HepG2 (cell line): Measurements from ENCODE around the gene NAA35. TPM values are rescaled to one million over a fixed set of nuclear protein-coding genes. Genes with fewer than 3 reads are reported as not detected.

Source experiments
- ATAC-seq: fragments of 200-7000 bp; cut with Tn5 transposase; 3 replicates; pipeline ENCODE4 v1.9.1; 2020; ENCODE audit warnings: mild to moderate bottlenecking, moderate library complexity
- BruUV-seq: library from RNA; stranded (reverse); fragments of 400-500 nt; replicated peaks from 2 replicates; lab custom pipeline; 2021; lab: Mats Ljungman, UMichigan
- CTCF ChIA-PET: fragments of 300-600 bp; formaldehyde crosslinking; extraction: SDS; loops from one replicate; lab custom pipeline; 2021; ENCODE audit warnings: low total read pairs, inconsistent platforms, low intra/inter-chr PET ratio; lab: Yijun Ruan, JAX
- POLR2A ChIA-PET: fragments of 350-600 bp; sonication (Branson Sonifier 250); formaldehyde crosslinking; loops from one replicate; lab custom pipeline; 2020; ENCODE audit warnings: antibody characterized with exemption, inconsistent platforms; lab: Yijun Ruan, JAX
- DNase-seq: peaks from one replicate; pipeline ENCODE4 v3.0.0-alpha.2; 2015; ENCODE audit warnings: low spot score
- FAIRE-seq: peaks from 3 replicates; lab custom pipeline; 2011; peaks lifted over from hg19 to GRCh38; lab: Jason Lieb, UNC
- H2AFZ ChIP-seq: one replicate; pipeline ENCODE4 v1.6.1; 2011; ENCODE audit warnings: low read length, inconsistent platforms
- H3K27ac ChIP-seq: fragments of 300-600 bp; 3 replicates; pipeline ENCODE4 v1.8.0; 2011; ENCODE audit warnings: mixed run types, mild to moderate bottlenecking, mixed read lengths, low read length, inconsistent platforms; ENCODE audit not compliant: insufficient read depth; ENCODE audit errors: extremely low read length
- H3K27me3 ChIP-seq, 2 experiments: fragments of 200-600 bp in 1 of 2; 2 replicates in 1 of 2; 3 replicates in 1 of 2; pipeline versions ENCODE4 v1.6.0 to v1.8.0; 2011; ENCODE audit warnings: low read length in 2 of 2, mild to moderate bottlenecking in 2 of 2, moderate library complexity in 2 of 2, inconsistent platforms in 1 of 2; ENCODE audit not compliant: insufficient read depth in 2 of 2, control insufficient read depth in 1 of 2
- H3K36me3 ChIP-seq, 2 experiments: fragments of 200-600 bp in 1 of 2; replicated peaks in 1 of 2; 2 replicates in 1 of 2; 3 replicates in 1 of 2; pipeline versions ENCODE4 v1.5.1 to v1.8.0; 2011; ENCODE audit warnings: low read length in 2 of 2, inconsistent platforms in 1 of 2; ENCODE audit not compliant: insufficient read depth in 2 of 2, control insufficient read depth in 1 of 2
- H3K4me1 ChIP-seq: 2 replicates; pipeline ENCODE4 v1.5.1; 2012; ENCODE audit warnings: low read length, inconsistent platforms; ENCODE audit not compliant: insufficient read depth
- H3K4me2 ChIP-seq: 2 replicates; pipeline ENCODE4 v1.6.0; 2011; ENCODE audit warnings: low read depth, low read length, inconsistent platforms
- H3K4me3 ChIP-seq, 3 experiments: fragments of 200-600 bp in 1 of 3; sonication (generic), shearing (Covaris generic) in 1 of 3; replicated peaks in 1 of 3; 2 replicates each; pipeline ENCODE4 v1.5.1; 2011 to 2016; ENCODE audit warnings: low read length in 3 of 3, inconsistent platforms in 2 of 3, low read depth in 2 of 3, mild to moderate bottlenecking in 2 of 3, control low read depth in 1 of 3, mixed read lengths in 1 of 3; ENCODE audit not compliant: insufficient read depth in 1 of 3
- H3K79me2 ChIP-seq: one replicate; pipeline ENCODE4 v1.6.1; 2011; ENCODE audit warnings: low read length, inconsistent platforms; ENCODE audit not compliant: insufficient read depth
- H3K9ac ChIP-seq: 2 replicates; pipeline ENCODE4 v1.6.0; 2011; ENCODE audit warnings: mild to moderate bottlenecking, low read depth, low read length, inconsistent platforms; ENCODE audit not compliant: insufficient read depth
- H3K9me3 ChIP-seq: 2 replicates; pipeline ENCODE4 v1.5.1; 2012; ENCODE audit warnings: mild to moderate bottlenecking, low read length
- H4K20me1 ChIP-seq: 2 replicates; pipeline ENCODE4 v1.6.0; 2011; ENCODE audit warnings: inconsistent platforms, mild to moderate bottlenecking, low read length, moderate library complexity; ENCODE audit not compliant: insufficient read depth
- CEBPB ChIP-seq: IDR thresholded peaks from 2 replicates; pipeline ENCODE4 v1.6.1; 2011; ENCODE audit warnings: low read depth, low read length, improper control_type of control experiment, borderline replicate concordance
- HNF1A ChIP-seq, 2 experiments: sonication (generic) in 1 of 2; formaldehyde crosslinking in 1 of 2; IDR thresholded peaks; 2 replicates each; pipeline versions ENCODE4 v1.4.0 to v1.6.1; 2016 to 2020; ENCODE audit warnings: borderline replicate concordance in 1 of 2, low read depth in 1 of 2, mild to moderate bottlenecking in 1 of 2, missing genetic modification reagents in 1 of 2
- LCORL ChIP-seq, 2 experiments: fragments of 450-650 bp in 1 of 2; sonication (generic) in 1 of 2; formaldehyde crosslinking in 1 of 2; IDR thresholded peaks; 2 replicates each; pipeline versions ENCODE4 v1.5.0 to v1.6.1; 2017 to 2020; ENCODE audit warnings: antibody characterized with exemption in 1 of 2, missing genetic modification reagents in 1 of 2
- REL ChIP-seq: sonication (generic); formaldehyde crosslinking; conservative IDR thresholded peaks from 2 replicates; pipeline ENCODE4 v1.8.0; 2022; ENCODE audit warnings: mild to moderate bottlenecking, missing genetic modification reagents, moderate library complexity
- THAP11 ChIP-seq: IDR thresholded peaks from 2 replicates; pipeline ENCODE4 v1.6.1; 2016; ENCODE audit warnings: missing biosample characterization, missing genetic modification reagents
- WGBS: methylation state at CpG from one replicate; pipeline ENCODE4 v1.1.6; 2017; ENCODE audit warnings: low lambda C conversion rate; 5-methylcytosine and 5-hydroxymethylcytosine counted together
- in situ Hi-C: cut with HindIII; loops from 2 replicates; pipeline ENCODE4 v1.10.0; 2017; ENCODE audit warnings: low pct_unique_long_range_greater_than_20kb; ENCODE audit not compliant: extremely low pct_ligation_motif_present
- intact Hi-C: fragments of 100-400 bp; cut with micrococcal nuclease; formaldehyde crosslinking; loops from one replicate; pipeline ENCODE4 v1.10.0; 2022; ENCODE audit not compliant: unreplicated experiment
- polyA plus RNA-seq, 8 experiments: library from polyadenylated mRNA; depleted of rRNA in 3 of 8; stranded (reverse) in 7 of 8; unstranded in 1 of 8; fragments of >200 nt; fragmentation: Illumina TruSeq in 4 of 8; extraction: Trizol in 4 of 8; gene quantifications; 2 replicates each; pipeline versions ENCODE4 v1.2.1 to v1.2.3, GENCODE V29; 2011 to 2016; ENCODE audit warnings: low read depth in 4 of 8, missing spikeins in 1 of 8, mixed read lengths in 1 of 8; ENCODE audit not compliant: insufficient read depth in 1 of 8
- total RNA-seq, 5 experiments: library from RNA; depleted of rRNA; stranded (reverse); fragments of >200 nt; fragmentation: Illumina TruSeq; extraction: Trizol; gene quantifications; 2 replicates each; pipeline ENCODE4 v1.2.3, GENCODE V29; 2016; ENCODE audit warnings: low read depth in 1 of 5

NAA35 gene
- total and polyA plus RNA-seq, 2 of the 13 experiments (the other 11 are each of a cell fraction or from before 2014, with no cell fraction given) = 21.6 to 28.9 TPM

GRCh38 chr9:85960688-85961093 is 19.7 kb downstream of the NAA35 start:
- Histone ChIP-seq H3K9ac (no peak overlapping the region), H3K27me3 (no peaks in the 10 kb centered on the region), H3K27ac (no peak overlapping the region), H4K20me1 (no peaks in the 10 kb centered on the region), H3K9me3 (no peaks in the 10 kb centered on the region)
- BruUV-seq = no TSS peak
- no peak for TF ChIP-seq HNF1A (IDR thresholded peaks at IDR 0.05; ENCODE audit: low read depth)
- TF ChIP-seq HNF1A (CRISPR knock-in tag; IDR thresholded peaks at IDR 0.05; ENCODE audit: borderline replicate concordance) = no peak
- peak; percentile 89 for TF ChIP-seq LCORL (IDR thresholded peaks at IDR 0.05)
- no peak for TF ChIP-seq LCORL (CRISPR knock-in tag; IDR thresholded peaks at IDR 0.05)
- TF ChIP-seq, all 625 proteins: peak for 1
- Histone ChIP-seq H2AFZ (no peak overlapping the region), H3K4me1 (no peaks in the 10 kb centered on the region), H3K79me2 (peaks cover 8% of the 10 kb centered on the region), H3K4me3 (no peak overlapping the region), H3K36me3 (peaks cover 2 to 56% of the 10 kb centered on the region in 2 experiments), H3K4me2 (no peak overlapping the region)
- ChIA-PET POLR2A (no interaction called here), CTCF (no interaction called here)
- DNase-seq (no peak), ATAC-seq (no peak), FAIRE-seq (no peak)
- intact Hi-C loops = no loop called here
- over 99% methylated on average over 3 of the region's 3 CpGs for WGBS
- in situ Hi-C loops = no loop called here

- WGBS = 96% methylated on average over 3 of the region's 3 CpGs
- TF ChIP-seq REL (CRISPR knock-in tag) (no peak), THAP11 (CRISPR knock-in tag) (no peak), CEBPB (peak; percentile 67)
- TF ChIP-seq, all 625 proteins: peak for 1
- DNase-seq = no peak
- no peak for FAIRE-seq
- Histone ChIP-seq H3K27ac (no peak overlapping the region), H4K20me1 (no peaks in the 10 kb centered on the region), H3K36me3 (peaks cover 2 to 63% of the 10 kb centered on the region in 2 experiments), H3K9me3 (no peaks in the 10 kb centered on the region), H3K4me2 (no peak overlapping the region), H3K4me3 (no peak overlapping the region), H3K9ac (no peak overlapping the region), H3K4me1 (no peaks in the 10 kb centered on the region), H3K79me2 (no peaks in the 10 kb centered on the region), H3K27me3 (no peaks in the 10 kb centered on the region), H2AFZ (no peak overlapping the region)
- ChIA-PET POLR2A (no interaction called here), CTCF (no interaction called here)
- intact Hi-C loops (no loop called here), in situ Hi-C loops (no loop called here)
- ATAC-seq = no peak
- no TSS peak for BruUV-seq
Measured at GRCh38 chr9:85964526-85964925, 23.6 kb downstream of the NAA35 start.
